ENCODE results near the gene LRR1.

Gene LRR1

DNA sequence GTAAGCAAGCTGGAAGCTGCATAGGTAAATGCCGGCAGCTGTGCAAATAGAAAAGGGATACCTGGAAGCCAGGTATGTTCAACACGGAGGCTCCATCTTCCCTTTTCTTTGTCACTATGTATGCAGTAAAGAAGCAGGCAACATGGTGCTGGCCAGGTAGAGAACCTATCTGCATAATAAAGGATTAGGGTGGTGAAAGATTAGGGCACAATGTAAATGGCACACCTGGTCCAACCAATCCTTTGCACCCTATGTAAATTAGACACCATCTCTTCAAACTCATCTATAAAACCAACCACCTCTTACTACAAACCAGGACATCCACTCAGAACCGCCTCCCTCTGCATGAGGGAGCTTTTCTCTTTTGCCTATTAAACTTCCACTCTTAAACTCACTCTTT lies 44.8 kb upstream of the LRR1 start:
- 67% methylated on average over 3 of the region's 3 CpGs for WGBS (ENCODE audit: insufficient coverage)
- no peaks in the 10 kb centered on the region for H3K27me3 ChIP-seq (replicated peaks in 2 of 5; ENCODE audit: control insufficient read depth in 4 of 5, insufficient read depth in 5 of 5, low read length in 4 of 5)
- H3K4me3 ChIP-seq (ENCODE audit: control insufficient read depth in 1 of 7, extremely low read depth in 1 of 7, insufficient read depth in 4 of 7, low read depth in 2 of 7, low read length in 6 of 7) = no peak overlapping the region
- H3K36me3 ChIP-seq (ENCODE audit: control insufficient read depth in 4 of 4, insufficient read depth in 4 of 4, low read length in 3 of 4) = no peaks in the 10 kb centered on the region
- ChIA-PET CTCF (interaction anchor here (1.4 to 1.8 kb wide), 2 partner anchors 8 to 56 kb away, joined by 4 to 6 read pairs; no protein-coding TSS in a partner anchor), POLR2A (no interaction called here)
- peaks cover 0 to 4% (median under 1%) of the 10 kb centered on the region in 4 experiments for H3K4me1 ChIP-seq (ENCODE audit: control extremely low read depth in 1 of 4, control insufficient read depth in 4 of 4, insufficient read depth in 4 of 4, low read length in 3 of 4)
- no peak overlapping the region for H3K27ac ChIP-seq (ENCODE audit: insufficient read depth in 1 of 2, low read depth in 1 of 2, low read length in 2 of 2, poor library complexity in 1 of 2, severe bottlenecking in 2 of 2)
- DNase-seq = no peak
- no peaks in the 10 kb centered on the region for H3K9me3 ChIP-seq (ENCODE audit: control extremely low read depth in 1 of 5, control insufficient read depth in 4 of 5, insufficient read depth in 2 of 5, low read depth in 1 of 5, low read length in 4 of 5)

DNA sequence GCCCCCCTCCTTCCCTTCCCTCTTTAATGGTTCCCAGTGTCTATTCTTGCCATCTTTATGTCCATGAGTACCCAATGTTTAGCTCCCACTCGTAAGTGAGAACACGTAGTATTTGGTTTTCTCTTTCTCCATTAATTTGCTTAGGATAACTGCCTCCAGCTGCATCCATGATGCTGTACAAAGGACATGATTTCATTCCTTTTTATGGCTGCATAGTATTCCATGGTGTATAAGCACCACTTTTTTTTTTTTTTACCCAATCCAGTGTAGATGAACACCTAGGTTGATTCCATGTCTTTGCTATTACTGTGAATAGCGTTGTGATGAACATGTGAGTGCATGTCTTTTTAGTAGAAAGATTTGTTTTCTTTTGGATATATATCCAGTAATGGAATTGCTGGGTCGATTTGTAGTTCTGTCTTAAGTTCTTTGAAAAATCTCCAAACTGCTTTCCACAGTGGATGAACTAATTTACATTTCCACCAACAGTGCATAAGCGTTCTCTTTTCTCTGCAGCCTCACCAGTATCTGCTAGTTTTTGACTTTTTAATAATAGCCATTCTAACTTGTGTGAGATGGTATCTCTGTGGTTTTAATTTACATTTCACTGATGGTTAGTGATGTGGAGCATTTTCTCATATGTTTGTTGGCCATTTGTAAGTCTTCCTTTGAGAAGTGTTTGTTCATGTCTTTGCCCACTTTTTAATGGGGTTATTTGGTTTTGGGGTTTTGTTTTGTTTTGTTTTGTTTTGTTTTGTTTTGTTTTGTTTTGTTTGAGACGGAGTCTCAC lies 38.6 kb upstream of the LRR1 start:
- POLR2A ChIA-PET = no interaction called here
- Histone ChIP-seq H3K27ac (ENCODE audit: insufficient read depth in 1 of 2, low read depth in 1 of 2, low read length in 2 of 2, poor library complexity in 1 of 2, severe bottlenecking in 2 of 2) (no peak overlapping the region), H3K27me3 (replicated peaks in 2 of 5; ENCODE audit: control insufficient read depth in 4 of 5, insufficient read depth in 5 of 5, low read length in 4 of 5) (no peaks in the 10 kb centered on the region), H3K4me3 (ENCODE audit: control insufficient read depth in 1 of 7, extremely low read depth in 1 of 7, insufficient read depth in 4 of 7, low read depth in 2 of 7, low read length in 6 of 7) (no peak overlapping the region), H3K9me3 (ENCODE audit: control extremely low read depth in 1 of 5, control insufficient read depth in 4 of 5, insufficient read depth in 2 of 5, low read depth in 1 of 5, low read length in 4 of 5) (no peaks in the 10 kb centered on the region), H3K4me1 (ENCODE audit: control extremely low read depth in 1 of 4, control insufficient read depth in 4 of 4, insufficient read depth in 4 of 4, low read length in 3 of 4) (no peaks in the 10 kb centered on the region), H3K36me3 (ENCODE audit: control insufficient read depth in 4 of 4, insufficient read depth in 4 of 4, low read length in 3 of 4) (no peaks in the 10 kb centered on the region)
- 100% methylated on average over 2 of the region's 6 CpGs for WGBS (ENCODE audit: insufficient coverage)
- no peak for DNase-seq
- CTCF ChIA-PET = interaction anchor here (0.6 kb wide), 1 partner anchor 544 kb away, joined by 5 read pairs; no protein-coding TSS in a partner anchor

DNA sequence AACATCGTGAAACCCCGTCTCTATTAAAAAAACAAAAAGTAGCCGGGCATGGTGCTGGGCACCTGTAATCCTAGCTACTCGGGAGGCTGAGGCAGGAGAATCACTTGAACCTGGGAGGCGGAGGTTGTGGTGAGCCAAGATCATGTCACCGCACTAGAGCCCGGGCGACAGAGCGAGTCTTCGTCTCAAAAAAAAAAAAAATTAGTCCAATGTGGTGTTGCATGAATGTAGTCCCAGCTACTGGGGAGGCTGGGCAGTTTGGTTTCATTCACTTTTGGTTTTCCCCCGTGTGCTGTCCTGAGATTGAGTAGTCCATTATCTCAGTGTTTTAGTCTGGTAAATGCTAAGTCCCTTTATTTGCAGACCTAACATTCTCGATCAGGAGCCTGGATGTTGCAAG lies 32.0 kb upstream of the LRR1 start:
- 97% methylated on average over 12 of the region's 12 CpGs for WGBS (ENCODE audit: insufficient coverage)
- ChIA-PET POLR2A (no interaction called here), CTCF (no interaction called here)
- no peak overlapping the region for H3K4me3 ChIP-seq (ENCODE audit: control insufficient read depth in 1 of 7, extremely low read depth in 1 of 7, insufficient read depth in 4 of 7, low read depth in 2 of 7, low read length in 6 of 7)
- no peak for DNase-seq
- no peaks in the 10 kb centered on the region for H3K27me3 ChIP-seq (replicated peaks in 2 of 5; ENCODE audit: control insufficient read depth in 4 of 5, insufficient read depth in 5 of 5, low read length in 4 of 5)
- peaks cover 0 to 7% (median 1%) of the 10 kb centered on the region in 4 experiments for H3K36me3 ChIP-seq (ENCODE audit: control insufficient read depth in 4 of 4, insufficient read depth in 4 of 4, low read length in 3 of 4)
- peaks cover 0 to 8% (median 5%) of the 10 kb centered on the region in 5 experiments for H3K9me3 ChIP-seq (ENCODE audit: control extremely low read depth in 1 of 5, control insufficient read depth in 4 of 5, insufficient read depth in 2 of 5, low read depth in 1 of 5, low read length in 4 of 5)
- no peaks in the 10 kb centered on the region for H3K4me1 ChIP-seq (ENCODE audit: control extremely low read depth in 1 of 4, control insufficient read depth in 4 of 4, insufficient read depth in 4 of 4, low read length in 3 of 4)
- H3K27ac ChIP-seq (ENCODE audit: insufficient read depth in 1 of 2, low read depth in 1 of 2, low read length in 2 of 2, poor library complexity in 1 of 2, severe bottlenecking in 2 of 2) = no peak overlapping the region

DNA sequence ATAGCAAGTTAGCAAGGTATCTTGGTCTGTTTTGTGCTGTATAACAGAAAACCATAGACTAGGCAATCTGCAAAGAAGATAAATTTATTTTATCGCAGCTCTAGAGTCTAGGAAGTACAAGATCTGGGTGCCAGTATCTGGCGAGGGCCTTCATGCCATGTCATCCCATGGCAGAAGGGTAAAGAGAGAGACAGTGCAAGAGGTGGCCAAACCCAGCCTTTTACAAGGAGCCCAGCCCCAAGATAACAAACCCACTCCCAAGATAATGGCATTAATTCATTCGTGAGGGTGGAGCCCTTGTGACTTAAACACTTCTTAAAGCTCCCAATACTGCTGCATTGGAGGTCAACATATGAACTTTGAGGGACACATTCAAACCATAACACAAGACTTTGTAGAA lies 29.5 kb upstream of the LRR1 start:
- Histone ChIP-seq H3K36me3 (ENCODE audit: control insufficient read depth in 4 of 4, insufficient read depth in 4 of 4, low read length in 3 of 4) (peaks cover under 1 to 21% (median 3%) of the 10 kb centered on the region in 4 experiments), H3K27me3 (replicated peaks in 2 of 5; ENCODE audit: control insufficient read depth in 4 of 5, insufficient read depth in 5 of 5, low read length in 4 of 5) (no peaks in the 10 kb centered on the region), H3K9me3 (ENCODE audit: control extremely low read depth in 1 of 5, control insufficient read depth in 4 of 5, insufficient read depth in 2 of 5, low read depth in 1 of 5, low read length in 4 of 5) (peaks cover 0 to 12% (median 5%) of the 10 kb centered on the region in 5 experiments), H3K27ac (ENCODE audit: insufficient read depth in 1 of 2, low read depth in 1 of 2, low read length in 2 of 2, poor library complexity in 1 of 2, severe bottlenecking in 2 of 2) (no peak overlapping the region), H3K4me1 (ENCODE audit: control extremely low read depth in 1 of 4, control insufficient read depth in 4 of 4, insufficient read depth in 4 of 4, low read length in 3 of 4) (no peaks in the 10 kb centered on the region), H3K4me3 (ENCODE audit: control insufficient read depth in 1 of 7, extremely low read depth in 1 of 7, insufficient read depth in 4 of 7, low read depth in 2 of 7, low read length in 6 of 7) (no peak overlapping the region)
- CTCF ChIA-PET = no interaction called here
- WGBS (ENCODE audit: insufficient coverage) = 90% methylated on average over 2 of the region's 3 CpGs
- DNase-seq = no peak
- POLR2A ChIA-PET = no interaction called here

DNA sequence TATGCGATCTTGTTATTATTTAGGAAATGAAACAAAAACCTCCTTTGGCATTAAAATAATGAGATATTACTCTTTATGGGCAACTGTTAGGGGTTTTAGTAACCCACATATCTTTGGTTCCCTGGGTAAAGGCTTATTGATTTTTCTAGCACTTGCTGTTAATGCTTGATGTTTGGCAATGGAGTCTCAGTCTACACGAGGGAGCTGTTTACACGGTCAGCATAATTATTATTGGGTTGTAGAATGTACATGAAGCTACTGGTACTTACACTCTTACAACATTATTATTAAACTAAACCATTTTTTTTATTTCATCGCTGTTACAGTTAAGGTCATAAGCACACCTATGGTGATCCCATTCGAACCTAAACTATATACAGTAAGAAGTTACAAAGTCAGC lies 24.7 kb upstream of the LRR1 start:
- Histone ChIP-seq H3K9me3 (ENCODE audit: control extremely low read depth in 1 of 5, control insufficient read depth in 4 of 5, insufficient read depth in 2 of 5, low read depth in 1 of 5, low read length in 4 of 5) (peaks cover 0 to 12% (median 5%) of the 10 kb centered on the region in 5 experiments), H3K4me1 (ENCODE audit: control extremely low read depth in 1 of 4, control insufficient read depth in 4 of 4, insufficient read depth in 4 of 4, low read length in 3 of 4) (no peaks in the 10 kb centered on the region), H3K36me3 (ENCODE audit: control insufficient read depth in 4 of 4, insufficient read depth in 4 of 4, low read length in 3 of 4) (peaks cover 2 to 50% (median 24%) of the 10 kb centered on the region in 4 experiments), H3K27me3 (replicated peaks in 2 of 5; ENCODE audit: control insufficient read depth in 4 of 5, insufficient read depth in 5 of 5, low read length in 4 of 5) (no peaks in the 10 kb centered on the region), H3K4me3 (ENCODE audit: control insufficient read depth in 1 of 7, extremely low read depth in 1 of 7, insufficient read depth in 4 of 7, low read depth in 2 of 7, low read length in 6 of 7) (no peak overlapping the region), H3K27ac (ENCODE audit: insufficient read depth in 1 of 2, low read depth in 1 of 2, low read length in 2 of 2, poor library complexity in 1 of 2, severe bottlenecking in 2 of 2) (no peak overlapping the region)
- DNase-seq = no peak
- 100% methylated on average over 1 of the region's 5 CpGs for WGBS (ENCODE audit: insufficient coverage)
- POLR2A ChIA-PET = no interaction called here
- CTCF ChIA-PET = interaction anchor here (0.8 to 1.1 kb wide), 2 partner anchors 11 to 17 kb away, joined by 3 read pairs; no protein-coding TSS in a partner anchor

DNA sequence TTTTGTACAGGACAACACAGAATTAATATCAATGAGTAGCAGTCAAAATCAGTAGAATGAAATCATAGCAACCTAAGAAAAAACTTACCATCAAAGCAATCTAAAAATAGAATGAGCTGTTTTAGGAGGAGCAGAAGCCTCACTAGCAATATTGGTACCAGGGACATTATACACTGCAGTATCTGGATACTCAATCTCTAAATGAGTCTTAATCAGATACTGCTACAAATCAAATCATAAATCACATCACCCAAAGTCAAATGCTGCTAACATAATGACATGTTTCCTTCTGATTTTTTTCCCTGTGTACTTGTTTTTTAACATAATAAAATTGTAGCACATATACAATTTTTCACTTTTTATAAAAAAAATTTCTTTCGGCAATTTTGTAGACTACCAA lies 20.6 kb upstream of the LRR1 start:
- DNase-seq = no peak
- POLR2A ChIA-PET = no interaction called here
- Histone ChIP-seq H3K36me3 (ENCODE audit: control insufficient read depth in 4 of 4, insufficient read depth in 4 of 4, low read length in 3 of 4) (peaks cover 7 to 49% (median 37%) of the 10 kb centered on the region in 4 experiments), H3K9me3 (ENCODE audit: control extremely low read depth in 1 of 5, control insufficient read depth in 4 of 5, insufficient read depth in 2 of 5, low read depth in 1 of 5, low read length in 4 of 5) (no peaks in the 10 kb centered on the region), H3K27me3 (replicated peaks in 2 of 5; ENCODE audit: control insufficient read depth in 4 of 5, insufficient read depth in 5 of 5, low read length in 4 of 5) (no peaks in the 10 kb centered on the region), H3K4me1 (ENCODE audit: control extremely low read depth in 1 of 4, control insufficient read depth in 4 of 4, insufficient read depth in 4 of 4, low read length in 3 of 4) (peaks cover 0 to 6% (median 2%) of the 10 kb centered on the region in 4 experiments), H3K4me3 (ENCODE audit: control insufficient read depth in 1 of 7, extremely low read depth in 1 of 7, insufficient read depth in 4 of 7, low read depth in 2 of 7, low read length in 6 of 7) (no peak overlapping the region), H3K27ac (ENCODE audit: insufficient read depth in 1 of 2, low read depth in 1 of 2, low read length in 2 of 2, poor library complexity in 1 of 2, severe bottlenecking in 2 of 2) (no peak overlapping the region)
- WGBS (ENCODE audit: insufficient coverage) = 100% methylated on average over 1 of the region's 1 CpG
- CTCF ChIA-PET = interaction anchor here (1.1 kb wide), 1 partner anchor 10 kb away, joined by 3 read pairs; no protein-coding TSS in a partner anchor

DNA sequence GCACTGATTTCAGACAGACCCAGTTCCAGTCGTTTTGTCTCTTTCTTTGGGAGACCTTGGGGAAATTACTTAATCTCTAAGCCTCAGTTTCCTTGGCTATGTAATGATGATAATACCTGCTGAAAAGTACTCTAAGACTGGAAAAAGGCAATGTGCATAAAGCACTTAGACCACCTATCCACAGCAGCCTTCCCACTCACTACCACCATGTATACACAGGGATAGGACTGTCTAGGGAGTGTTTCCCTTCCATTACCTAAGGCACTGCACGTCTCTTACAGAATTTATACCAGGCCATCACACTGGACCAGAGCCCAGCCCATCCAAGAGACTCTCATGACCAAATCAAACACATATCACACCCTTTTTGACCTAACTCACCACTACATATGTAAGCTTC lies 18.9 kb upstream of the LRR1 start:
- 100% methylated on average over 1 of the region's 2 CpGs for WGBS (ENCODE audit: insufficient coverage)
- POLR2A ChIA-PET = no interaction called here

More for the DNA sequence above, 18.9 kb upstream of the LRR1 start:
- Histone ChIP-seq H3K27ac (ENCODE audit: insufficient read depth in 1 of 2, low read depth in 1 of 2, low read length in 2 of 2, poor library complexity in 1 of 2, severe bottlenecking in 2 of 2) (no peak overlapping the region), H3K4me1 (ENCODE audit: control extremely low read depth in 1 of 4, control insufficient read depth in 4 of 4, insufficient read depth in 4 of 4, low read length in 3 of 4) (peaks cover 10 to 19% (median 13%) of the 10 kb centered on the region in 4 experiments), H3K36me3 (ENCODE audit: control insufficient read depth in 4 of 4, insufficient read depth in 4 of 4, low read length in 3 of 4) (peaks cover 9 to 53% (median 42%) of the 10 kb centered on the region in 4 experiments), H3K27me3 (replicated peaks in 2 of 5; ENCODE audit: control insufficient read depth in 4 of 5, insufficient read depth in 5 of 5, low read length in 4 of 5) (no peaks in the 10 kb centered on the region), H3K9me3 (ENCODE audit: control extremely low read depth in 1 of 5, control insufficient read depth in 4 of 5, insufficient read depth in 2 of 5, low read depth in 1 of 5, low read length in 4 of 5) (no peaks in the 10 kb centered on the region), H3K4me3 (ENCODE audit: control insufficient read depth in 1 of 7, extremely low read depth in 1 of 7, insufficient read depth in 4 of 7, low read depth in 2 of 7, low read length in 6 of 7) (no peak overlapping the region)
- CTCF ChIA-PET = no interaction called here
- DNase-seq = no peak
